GM12878 (cell line): Measurements from ENCODE around the gene PDE9A. TPM values are rescaled to one million over a fixed set of nuclear protein-coding genes. Genes with fewer than 3 reads are reported as not detected.

Source experiments
- ATAC-seq: fragments of 200-7000 bp; cut with Tn5 transposase; 3 replicates; pipeline ENCODE4 v1.9.1; 2020; ENCODE audit warnings: mild to moderate bottlenecking, moderate library complexity
- BruUV-seq: library from RNA; stranded (reverse); fragments of 400-500 nt; replicated peaks from 2 replicates; lab custom pipeline; 2021; lab: Mats Ljungman, UMichigan
- CTCF ChIA-PET: fragments of 300-600 bp; sonication (Branson Sonifier 250); formaldehyde crosslinking; extraction: SDS; loops from one replicate; lab custom pipeline; 2021; ENCODE audit warnings: inconsistent platforms; lab: Yijun Ruan, JAX
- POLR2A ChIA-PET: fragments of 350-600 bp; formaldehyde crosslinking; extraction: SDS; loops from one replicate; lab custom pipeline; 2021; ENCODE audit warnings: inconsistent platforms; lab: Charles Lee
- RAD21 ChIA-PET: fragments of 300-600 bp; sonication (Branson Sonifier 250); formaldehyde crosslinking; loops from one replicate; lab custom pipeline; 2023; ENCODE audit warnings: antibody characterized with exemption; ENCODE audit not compliant: unreplicated experiment; lab: Charles Lee
- SMC1A ChIA-PET: fragments of 300-600 bp; sonication (Branson Sonifier 250); formaldehyde crosslinking; loops from one replicate; lab custom pipeline; 2023; ENCODE audit not compliant: unreplicated experiment, uncharacterized antibody; lab: Charles Lee
- DNase-seq: peaks from one replicate; pipeline ENCODE4 v3.0.0-alpha.2; 2011; ENCODE audit warnings: low read depth, low spot score
- FAIRE-seq: peaks from 3 replicates; lab custom pipeline; 2011; peaks lifted over from hg19 to GRCh38; lab: Jason Lieb, UNC
- H2AFZ ChIP-seq: 2 replicates; pipeline ENCODE4 v1.6.0; 2011; ENCODE audit warnings: low read depth, low read length, control low read depth; ENCODE audit not compliant: control insufficient read depth
- H3K27ac ChIP-seq: 2 replicates; pipeline ENCODE4 v1.5.1; 2011; ENCODE audit warnings: control low read depth; ENCODE audit not compliant: control insufficient read depth, insufficient read depth
- H3K27me3 ChIP-seq, 2 experiments: replicated peaks in 1 of 2; 2 replicates each; pipeline versions ENCODE4 v1.6.0 to v1.6.1; 2011; ENCODE audit warnings: low read length in 1 of 2; ENCODE audit not compliant: control insufficient read depth in 2 of 2, insufficient read depth in 2 of 2
- H3K36me3 ChIP-seq, 2 experiments: 2 replicates each; pipeline ENCODE4 v1.5.1; 2011; ENCODE audit warnings: low read length in 1 of 2; ENCODE audit not compliant: control insufficient read depth in 2 of 2, insufficient read depth in 2 of 2
- H3K4me1 ChIP-seq: 2 replicates; pipeline ENCODE4 v1.6.1; 2011; ENCODE audit warnings: mild to moderate bottlenecking, low read length, moderate library complexity, mixed read lengths; ENCODE audit not compliant: control insufficient read depth, insufficient read depth
- H3K4me2 ChIP-seq: 2 replicates; pipeline ENCODE4 v1.6.0; 2011; ENCODE audit warnings: control low read depth; ENCODE audit not compliant: control insufficient read depth, insufficient read depth
- H3K4me3 ChIP-seq: fragments of 200-600 bp; sonication (generic); 2 replicates; pipeline ENCODE4 v1.5.1; 2016
- H3K79me2 ChIP-seq: 2 replicates; pipeline ENCODE4 v1.6.0; 2011; ENCODE audit warnings: low read length; ENCODE audit not compliant: control insufficient read depth, insufficient read depth
- H3K9ac ChIP-seq: 2 replicates; pipeline ENCODE4 v1.8.0; 2011; ENCODE audit warnings: low read length, control low read depth, mixed read lengths; ENCODE audit not compliant: control insufficient read depth, insufficient read depth
- H3K9me3 ChIP-seq: replicated peaks from 3 replicates; pipeline ENCODE4 v1.5.1; 2011; ENCODE audit warnings: mild to moderate bottlenecking, low read length; ENCODE audit not compliant: control insufficient read depth, insufficient read depth
- H4K20me1 ChIP-seq: 2 replicates; pipeline ENCODE4 v1.6.0; 2011; ENCODE audit not compliant: control insufficient read depth, insufficient read depth
- ASH2L ChIP-seq: fragments of 300-600, 200-600 bp; sonication (generic); IDR thresholded peaks from 2 replicates; pipeline ENCODE4 v1.6.1; 2017; ENCODE audit warnings: low read depth, mild to moderate bottlenecking, borderline replicate concordance
- EED ChIP-seq: sonication (generic); IDR thresholded peaks from 2 replicates; pipeline ENCODE4 v1.6.1; 2016; ENCODE audit warnings: antibody characterized with exemption, low read depth
- EP300 ChIP-seq, 2 experiments: fragments of 150-350 bp in 1 of 2; IDR thresholded peaks; 2 replicates each; pipeline ENCODE4 v1.6.1; 2011 to 2012; ENCODE audit warnings: low read depth in 2 of 2, low read length in 2 of 2, borderline replicate concordance in 1 of 2, improper control_type of control experiment in 1 of 2, inconsistent platforms in 1 of 2; ENCODE audit not compliant: control insufficient read depth in 1 of 2
- HCFC1 ChIP-seq: fragments of 150-350 bp; IDR thresholded peaks from 2 replicates; pipeline ENCODE4 v1.6.1; 2014; ENCODE audit warnings: low read length
- IRF5 ChIP-seq: fragments of 450-650 bp; IDR thresholded peaks from 2 replicates; pipeline ENCODE4 v1.6.1; 2017; ENCODE audit warnings: borderline replicate concordance
- SMAD1 ChIP-seq: fragments of 450-650 bp; IDR thresholded peaks from 2 replicates; pipeline ENCODE4 v1.6.1; 2018; ENCODE audit warnings: mild to moderate bottlenecking, low read depth; ENCODE audit not compliant: partially characterized antibody
- SMARCA5 ChIP-seq: fragments of 450-650 bp; IDR thresholded peaks from 2 replicates; pipeline ENCODE4 v1.6.1; 2017; ENCODE audit warnings: mild to moderate bottlenecking
- STAT3 ChIP-seq: IDR thresholded peaks from 2 replicates; pipeline ENCODE4 v1.6.1; 2011; ENCODE audit warnings: low read depth, low read length, improper control_type of control experiment
- TCF12 ChIP-seq: IDR thresholded peaks from 2 replicates; pipeline ENCODE4 v1.6.1; 2011; ENCODE audit warnings: low read depth, mild to moderate bottlenecking, low read length
- WRNIP1 ChIP-seq: IDR thresholded peaks from 2 replicates; pipeline ENCODE4 v1.6.1; 2011; ENCODE audit warnings: low read depth, low read length, improper control_type of control experiment, borderline replicate concordance
- ZBED1 ChIP-seq: IDR thresholded peaks from 2 replicates; pipeline ENCODE4 v1.6.1; 2016; ENCODE audit warnings: borderline replicate concordance
- WGBS: methylation state at CpG from one replicate; pipeline ENCODE4 v1.1.6; 2016; ENCODE audit warnings: low lambda C conversion rate; ENCODE audit not compliant: insufficient replicate concordance, insufficient coverage; ENCODE audit errors: missing lambda C conversion rate; 5-methylcytosine and 5-hydroxymethylcytosine counted together
- in situ Hi-C: fragments of 300-500 bp; cut with MboI; formaldehyde crosslinking; loops from 9 replicates; pipeline ENCODE4 v1.14.3; 2018; ENCODE audit warnings: mixed read lengths
- intact Hi-C: fragments of 100-400 bp; cut with micrococcal nuclease; formaldehyde crosslinking; loops from one replicate; pipeline ENCODE4 v1.14.2; 2022; ENCODE audit not compliant: unreplicated experiment
- polyA plus RNA-seq, 11 experiments: library from polyadenylated mRNA; depleted of rRNA in 4 of 11; unstranded in 6 of 11; stranded (reverse) in 5 of 11; fragments of >200 nt; fragmentation: Nextera tagmentation in 4 of 11; fragmentation: Illumina TruSeq in 1 of 11; extraction: Ambion mirVana in 4 of 11; extraction: Trizol in 1 of 11; gene quantifications; 1 replicate in 1 of 11; 2 replicates in 10 of 11; pipeline versions ENCODE4 v1.2.1 to v1.2.3, GENCODE V29; 2011 to 2016; ENCODE audit warnings: inconsistent platforms in 2 of 11, missing spikeins in 2 of 11, low read depth in 1 of 11
- total RNA-seq, 4 experiments: library from RNA; depleted of rRNA in 3 of 4; stranded (reverse); fragments of >200 nt in 3 of 4; fragmentation: Illumina TruSeq in 1 of 4; extraction: Trizol in 1 of 4; gene quantifications; 2 replicates each; pipeline versions ENCODE4 v1.2.1 to v1.2.3, GENCODE V29; 2013 to 2021

The PDE9A gene
- total and polyA plus RNA-seq, 10 of the 15 experiments (the other 5 are each of a cell fraction or from before 2014, with no cell fraction given): 0.08 to 0.45 (median 0.20) TPM; not detected in 1

GRCh38 chr21:42676808-42677207, 23.4 kb downstream of the PDE9A start:
- ATAC-seq (no peak), DNase-seq (no peak), FAIRE-seq (no peak)
- no peaks in the 10 kb centered on the region for H3K79me2 ChIP-seq
- H3K27ac ChIP-seq: no peak overlapping the region
- H2AFZ ChIP-seq: no peak overlapping the region
- ChIA-PET SMC1A (no interaction called here), POLR2A (no interaction called here), CTCF (no interaction called here), RAD21 (interaction anchor here (0.5 kb wide), 1 partner anchor 91 kb away, joined by 4 read pairs; no protein-coding TSS in a partner anchor)
- H3K4me2 ChIP-seq: no peak overlapping the region
- no peak for TF ChIP-seq ZBED1
- TF ChIP-seq STAT3: no peak
- no peak for TF ChIP-seq SMAD1
- no peak for TF ChIP-seq EED
- no peak for TF ChIP-seq EP300 (IDR thresholded peaks at IDR 0.05; ENCODE audit: borderline replicate concordance in 1 of 2, control insufficient read depth in 1 of 2, low read depth in 2 of 2, low read length in 2 of 2)
- TF ChIP-seq TCF12: no peak
- no peak for TF ChIP-seq HCFC1
- no peak for TF ChIP-seq WRNIP1
- TF ChIP-seq ASH2L: no peak
- no peak for TF ChIP-seq SMARCA5
- TF ChIP-seq IRF5: no peak
- BruUV-seq: no TSS peak
- H3K9ac ChIP-seq: no peak overlapping the region
- no peak overlapping the region for H3K4me3 ChIP-seq
- WGBS: 20% methylated on average over 8 of the region's 8 CpGs
- no peaks in the 10 kb centered on the region; the same call in 1 of the 2 replicates for H4K20me1 ChIP-seq
- intact Hi-C loops: no loop called here
- H3K4me1 ChIP-seq: no peaks in the 10 kb centered on the region
- H3K9me3 ChIP-seq: no peaks in the 10 kb centered on the region
- H3K36me3 ChIP-seq: no peaks in the 10 kb centered on the region
- in situ Hi-C loops: no loop called here
- H3K27me3 ChIP-seq: peaks cover 0 to 6% of the 10 kb centered on the region in 2 experiments; a peak in 2 of 4 replicates
